Upper lobe of left lung (tissue), 6 donors: Measurements from ENCODE around the gene GPR3. TPM values are rescaled to one million over a fixed set of nuclear protein-coding genes. Genes with fewer than 3 reads are reported as not detected.

Experiments
- ATAC-seq, 2 donors: fragments of 200-7000 bp; cut with Tn5 transposase; one replicate each; pipeline ENCODE4 v1.9.1; 2022; ENCODE audit warnings: mild to moderate bottlenecking in 2 of 2, moderate library complexity in 2 of 2; ENCODE audit not compliant: low FRiP score in 2 of 2
- DNase-seq, 2 donors: peaks; one replicate each; pipeline ENCODE4 v3.0.0-alpha.2; 2019 to 2020
- H3K27ac ChIP-seq, 4 donors: fragments of 200-600 bp; sonication (generic); one replicate each; pipeline ENCODE4 v1.5.1; 2016 to 2019
- H3K27me3 ChIP-seq, 4 donors: fragments of 200-600 bp; sonication (generic); one replicate each; pipeline ENCODE4 v1.5.1; 2017 to 2019
- H3K36me3 ChIP-seq, 4 donors: fragments of 200-600 bp; sonication (generic); one replicate each; pipeline ENCODE4 v1.5.1; 2016 to 2019
- H3K4me1 ChIP-seq, 4 donors: fragments of 200-600 bp; sonication (generic); one replicate each; pipeline ENCODE4 v1.5.1; 2018 to 2019
- H3K4me3 ChIP-seq, 4 donors: fragments of 200-600 bp; sonication (generic); one replicate each; pipeline ENCODE4 v1.5.1; 2017 to 2019; ENCODE audit warnings: mild to moderate bottlenecking in 2 of 4, moderate library complexity in 1 of 4
- H3K9me3 ChIP-seq, 4 donors: fragments of 200-600 bp; sonication (generic); one replicate each; pipeline ENCODE4 v1.5.1; 2018 to 2019
- CTCF ChIP-seq, 6 experiments: fragments of 450-650 bp in 4 of 6; fragments of 200-600 bp in 2 of 6; sonication (generic) in 2 of 6; IDR thresholded peaks; one replicate each; pipeline ENCODE4 v1.5.1; 2016 to 2019; ENCODE audit warnings: antibody characterized with exemption in 6 of 6
- EP300 ChIP-seq, 4 donors: sonication (generic); formaldehyde crosslinking; IDR thresholded peaks; one replicate each; pipeline ENCODE4 v1.5.1; 2017; ENCODE audit warnings: antibody characterized with exemption in 4 of 4, control low read depth in 2 of 4
- POLR2A ChIP-seq, 4 donors: fragments of 450-650 bp; IDR thresholded peaks; one replicate each; pipeline ENCODE4 v1.5.1; 2016 to 2017; ENCODE audit warnings: antibody characterized with exemption in 4 of 4, mild to moderate bottlenecking in 2 of 4
- POLR2AphosphoS5 ChIP-seq, 2 donors: sonication (generic); formaldehyde crosslinking; IDR thresholded peaks; one replicate each; pipeline ENCODE4 v1.5.1; 2017; ENCODE audit warnings: antibody characterized with exemption in 2 of 2
- WGBS, 2 donors: methylation state at CpG; one replicate each; pipeline ENCODE4 v1.1.5; 2017 to 2018; 5-methylcytosine and 5-hydroxymethylcytosine counted together
- total RNA-seq, 6 donors: library from RNA; depleted of rRNA in 4 of 6; stranded (reverse); fragments of >200 nt in 4 of 6; gene quantifications; one replicate each; pipeline versions ENCODE4 v1.1.0 to v1.2.1, GENCODE V29; 2016 to 2021
- donor health status: DM: no; HTN: no; CAD: no; lungs with moderate emphysema.
- donor health status: DM: no; HTN: yes; CAD: no; lungs with severe emphysema.

Gene GPR3
- total RNA-seq, 6 donors from 2014 or later, result 0.39 to 1.6 (median 0.76) TPM; not detected in 1

- Histone ChIP-seq H3K36me3 (peaks cover 0 to 4% (median 0%) of the 10 kb centered on the region in 4 donors), H3K4me3 (no peak overlapping the region), H3K4me1 (peaks cover 31 to 61% (median 38%) of the 10 kb centered on the region in 4 donors), H3K27ac (no peak overlapping the region), H3K27me3 (no peaks in the 10 kb centered on the region), H3K9me3 (no peaks in the 10 kb centered on the region)
- TF ChIP-seq POLR2AphosphoS5 (IDR thresholded peaks at IDR 0.05) (no peak), POLR2A (IDR thresholded peaks at IDR 0.05) (no peak), CTCF (IDR thresholded peaks at IDR 0.05) (no peak), EP300 (IDR thresholded peaks at IDR 0.05) (no peak)
- DNase-seq (peak in 1 of 2 donors; percentile 86), ATAC-seq (no peak)
- 59 to 62% methylated on average over 9 to 18 of the region's 19 CpGs for WGBS, 2 donors
Observed at GRCh38 chr1:27399251-27400025, 7.0 kb downstream of the GPR3 start.

GRCh38 chr1:27400082-27400962 is 7.9 kb downstream of the GPR3 start:
- ATAC-seq (no peak), DNase-seq (no peak)
- no peak overlapping the region for H3K27ac ChIP-seq
- peaks cover 40 to 65% (median 44%) of the 10 kb centered on the region in 4 donors for H3K4me1 ChIP-seq
- H3K4me3 ChIP-seq, result no peak overlapping the region
- no peaks in the 10 kb centered on the region for H3K9me3 ChIP-seq
- peaks cover 0 to 8% (median 0%) of the 10 kb centered on the region in 4 donors for H3K36me3 ChIP-seq
- 37 to 62% methylated on average over 9 to 13 of the region's 13 CpGs for WGBS, 2 donors
- H3K27me3 ChIP-seq, result no peaks in the 10 kb centered on the region
- TF ChIP-seq CTCF (IDR thresholded peaks at IDR 0.05) (no peak), POLR2AphosphoS5 (IDR thresholded peaks at IDR 0.05) (peak in 1 of 2 donors; percentile 12)

- WGBS, 2 donors, result 87 to 89% methylated on average over 5 of the region's 5 CpGs
- H3K36me3 ChIP-seq, result peaks cover 0 to 9% (median 0%) of the 10 kb centered on the region in 4 donors
- no peak for DNase-seq
- peaks cover 44 to 66% (median 46%) of the 10 kb centered on the region in 4 donors for H3K4me1 ChIP-seq
- H3K9me3 ChIP-seq, result no peaks in the 10 kb centered on the region
- TF ChIP-seq POLR2A (IDR thresholded peaks at IDR 0.05), result no peak
- no peak for TF ChIP-seq EP300 (IDR thresholded peaks at IDR 0.05)
- no peak for TF ChIP-seq CTCF (IDR thresholded peaks at IDR 0.05)
- TF ChIP-seq POLR2AphosphoS5 (IDR thresholded peaks at IDR 0.05), result no peak
- H3K27ac ChIP-seq, result peak overlapping the region in 1 of 4 donors; percentile 46
- H3K4me3 ChIP-seq, result no peak overlapping the region
- ATAC-seq, result no peak
- no peaks in the 10 kb centered on the region for H3K27me3 ChIP-seq
Observed at GRCh38 chr1:27400963-27401341, 8.5 kb downstream of the GPR3 start.

GRCh38 chr1:27402349-27402754 is 9.9 kb downstream of the GPR3 start:
- Histone ChIP-seq H3K36me3 (peaks cover 7 to 23% (median 10%) of the 10 kb centered on the region in 4 donors), H3K4me1 (peaks cover 41 to 74% (median 47%) of the 10 kb centered on the region in 4 donors), H3K27me3 (no peaks in the 10 kb centered on the region), H3K27ac (peak overlapping the region; percentile 46 to 82 (median 72)), H3K4me3 (no peak overlapping the region), H3K9me3 (no peaks in the 10 kb centered on the region)
- DNase-seq (peak in 1 of 2 donors; percentile 90), ATAC-seq (peak; percentile 43 to 78)
- whole genome bisulfite sequencing, 2 donors, result 15 to 18% methylated on average over 7 to 8 of the region's 8 CpGs
- TF ChIP-seq POLR2AphosphoS5 (IDR thresholded peaks at IDR 0.05), result peak; percentile 71 to 76
- TF ChIP-seq EP300 (IDR thresholded peaks at IDR 0.05), result peak in 1 of 4 donors; percentile 27
- peak; percentile 54 to 85 (median 74) for TF ChIP-seq CTCF (IDR thresholded peaks at IDR 0.05)
- peak in 1 of 4 donors; percentile 22 for TF ChIP-seq POLR2A (IDR thresholded peaks at IDR 0.05)
